Endothelial cell of umbilical vein (primary cell): ENCODE measurements around the gene TCEAL5. TPM values are rescaled to one million over a fixed set of nuclear protein-coding genes. Genes with fewer than 3 reads are reported as not detected.

Source experiments
- BruUV-seq: library from RNA; stranded (reverse); fragments of 400-500 nt; replicated peaks from 2 replicates; lab custom pipeline; 2021; lab: Mats Ljungman, UMichigan
- CTCF ChIA-PET: fragments of 300-600, 350-600 bp; sonication (Branson Sonifier 250); formaldehyde crosslinking; loops from one replicate; lab custom pipeline; 2021; ENCODE audit warnings: antibody characterized with exemption, inconsistent platforms; lab: Charles Lee
- POLR2A ChIA-PET: fragments of 300-600, 350-600 bp; sonication (Branson Sonifier 250); formaldehyde crosslinking; loops from one replicate; lab custom pipeline; 2021; ENCODE audit warnings: antibody characterized with exemption, inconsistent platforms; lab: Charles Lee
- DNase-seq: peaks from one replicate; pipeline ENCODE4 v3.0.0-alpha.2; 2011; ENCODE audit warnings: low read depth, low spot score
- FAIRE-seq: peaks from 2 replicates; lab custom pipeline; 2011; peaks lifted over from hg19 to GRCh38; lab: Jason Lieb, UNC
- H2AFZ ChIP-seq: 2 replicates; pipeline ENCODE4 v1.6.0; 2012; ENCODE audit warnings: low read depth, low read length, control low read depth, inconsistent platforms
- H3K27ac ChIP-seq: 2 replicates; pipeline ENCODE4 v1.5.1; 2011; ENCODE audit warnings: low read depth, mild to moderate bottlenecking, control low read depth, low read length, moderate library complexity; ENCODE audit not compliant: insufficient read depth
- H3K27me3 ChIP-seq, 2 experiments: 2 replicates each; pipeline versions ENCODE4 v1.6.0 to v1.6.1; 2011; ENCODE audit warnings: low read length in 2 of 2, mixed read lengths in 1 of 2; ENCODE audit not compliant: control insufficient read depth in 2 of 2, insufficient read depth in 2 of 2
- H3K36me3 ChIP-seq, 2 experiments: 2 replicates in 1 of 2; 3 replicates in 1 of 2; pipeline ENCODE4 v1.5.1; 2011; ENCODE audit warnings: low read length in 2 of 2, mild to moderate bottlenecking in 1 of 2, moderate library complexity in 1 of 2; ENCODE audit not compliant: control insufficient read depth in 2 of 2, insufficient read depth in 2 of 2; ENCODE audit errors: extremely low read depth in 1 of 2
- H3K4me1 ChIP-seq: 3 replicates; pipeline ENCODE4 v1.5.1; 2011; ENCODE audit warnings: mild to moderate bottlenecking, low read length; ENCODE audit not compliant: control insufficient read depth, insufficient read depth; ENCODE audit errors: extremely low read depth
- H3K4me2 ChIP-seq: 2 replicates; pipeline ENCODE4 v1.6.1; 2011; ENCODE audit warnings: low read length, control low read depth, mixed read lengths; ENCODE audit not compliant: insufficient read depth
- H3K4me3 ChIP-seq, 3 experiments: fragments of 200-600 bp in 1 of 3; sonication (generic), shearing (Covaris generic) in 1 of 3; replicated peaks in 1 of 3; 2 replicates each; pipeline ENCODE4 v1.5.1; 2011 to 2016; ENCODE audit warnings: control low read depth in 3 of 3, low read length in 3 of 3, mild to moderate bottlenecking in 2 of 3, inconsistent platforms in 1 of 3, low read depth in 1 of 3, moderate library complexity in 1 of 3; ENCODE audit not compliant: insufficient read depth in 1 of 3
- H3K79me2 ChIP-seq: 2 replicates; pipeline ENCODE4 v1.6.0; 2012; ENCODE audit warnings: low read length, inconsistent platforms; ENCODE audit not compliant: control insufficient read depth, insufficient read depth
- H3K9ac ChIP-seq: replicated peaks from 2 replicates; pipeline ENCODE3; 2011; ENCODE audit warnings: low read length, control low read depth; ENCODE audit not compliant: insufficient read depth; ENCODE audit errors: extremely low read depth
- H3K9me1 ChIP-seq: replicated peaks from 3 replicates; pipeline ENCODE4 v1.6.0; 2011; ENCODE audit warnings: mild to moderate bottlenecking, low read length; ENCODE audit not compliant: control insufficient read depth, insufficient read depth; ENCODE audit errors: extremely low read depth
- H3K9me3 ChIP-seq: replicated peaks from 2 replicates; pipeline ENCODE4 v1.5.1; 2012; ENCODE audit warnings: low read length, inconsistent platforms; ENCODE audit not compliant: control insufficient read depth, insufficient read depth
- H4K20me1 ChIP-seq: replicated peaks from 2 replicates; pipeline ENCODE3; 2011; ENCODE audit warnings: mild to moderate bottlenecking, low read length; ENCODE audit not compliant: control insufficient read depth, insufficient read depth; ENCODE audit errors: extremely low read depth
- EZH2 ChIP-seq: IDR thresholded peaks from 2 replicates; pipeline ENCODE4 v1.6.1; 2012; ENCODE audit warnings: borderline replicate concordance, low read depth, mild to moderate bottlenecking, moderate library complexity, low read length, inconsistent platforms; ENCODE audit not compliant: severe bottlenecking
- GATA2 ChIP-seq: IDR thresholded peaks from 2 replicates; pipeline ENCODE4 v1.7.0; 2011; ENCODE audit warnings: low read depth, mild to moderate bottlenecking, moderate library complexity, mixed read lengths, low read length; ENCODE audit not compliant: insufficient read length, insufficient read depth
- POLR2A ChIP-seq: IDR thresholded peaks from 2 replicates; pipeline ENCODE4 v1.6.1; 2012; ENCODE audit warnings: low read depth, mild to moderate bottlenecking, control low read depth, low read length
- POLR2AphosphoS5 ChIP-seq: IDR thresholded peaks from 2 replicates; pipeline ENCODE4 v1.6.1; 2012; ENCODE audit warnings: low read depth, mild to moderate bottlenecking, control low read depth, low read length, moderate library complexity; ENCODE audit not compliant: insufficient read depth
- dilution Hi-C: fragments of 300-500 bp; cut with MboI; formaldehyde crosslinking; loops from one replicate; pipeline ENCODE4 v1.15.0; 2019; ENCODE audit warnings: low sequenced_read_pairs; ENCODE audit not compliant: extremely low pct_ligation_motif_present
- intact Hi-C: fragments of 100-400 bp; cut with micrococcal nuclease; formaldehyde crosslinking; loops from one replicate; pipeline ENCODE4 v1.10.0; 2022
- polyA plus RNA-seq, 4 experiments: library from polyadenylated mRNA; depleted of rRNA in 3 of 4; stranded (reverse) in 3 of 4; unstranded in 1 of 4; fragments of >200 nt; gene quantifications; 2 replicates each; pipeline versions ENCODE4 v1.2.1 to v1.2.3, GENCODE V29; 2011 to 2012; ENCODE audit warnings: missing spikeins in 1 of 4
- total RNA-seq: library from RNA; stranded (reverse); gene quantifications from 2 replicates; pipeline ENCODE4 v1.2.3, GENCODE V29; 2021
- TF ChIP-seq, protein P1 (sequence below), 2 donors: IDR thresholded peaks; 1 replicate in 1 of 2; 2 replicates in 1 of 2; pipeline ENCODE4 v1.5.1; 2011; ENCODE audit warnings: low read length in 2 of 2, mild to moderate bottlenecking in 2 of 2, moderate library complexity in 2 of 2, control low read depth in 1 of 2, inconsistent platforms in 1 of 2, low read depth in 1 of 2; ENCODE audit not compliant: insufficient read depth in 1 of 2; ENCODE audit errors: extremely low read depth in 1 of 2
- TF ChIP-seq, protein P2 (sequence below): IDR thresholded peaks from 2 replicates; pipeline ENCODE4 v1.6.1; 2011; ENCODE audit not compliant: insufficient read depth, insufficient read length

TCEAL5 gene
- total and polyA plus RNA-seq, 2 donors (not counting 3 experiments of a cell fraction or from before 2014, with no cell fraction given): not detected

DNA sequence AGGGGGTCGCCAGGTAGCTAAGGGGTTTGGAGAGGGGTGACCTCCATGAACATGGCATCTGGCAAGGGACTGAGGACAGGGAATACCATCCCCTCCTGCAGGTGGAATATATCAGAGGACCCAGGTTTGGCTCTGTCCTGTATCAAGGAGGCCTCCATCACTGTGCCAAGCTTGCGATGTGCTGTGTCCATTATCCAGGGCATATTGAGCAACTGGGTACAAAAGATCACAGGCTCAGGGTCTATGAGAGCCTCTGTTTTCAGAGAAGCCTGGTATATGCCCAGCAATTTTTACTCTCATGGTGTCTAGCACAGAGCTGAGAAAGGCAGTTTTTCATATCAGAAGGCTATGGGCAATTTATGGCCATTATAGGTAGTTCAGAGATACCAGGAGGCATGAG, 16.6 kb upstream of the TCEAL5 start:
- TF ChIP-seq EZH2 (no peak), POLR2A (no peak), POLR2AphosphoS5 (no peak), GATA2 (no peak)
- TF ChIP-seq, protein P1, sequence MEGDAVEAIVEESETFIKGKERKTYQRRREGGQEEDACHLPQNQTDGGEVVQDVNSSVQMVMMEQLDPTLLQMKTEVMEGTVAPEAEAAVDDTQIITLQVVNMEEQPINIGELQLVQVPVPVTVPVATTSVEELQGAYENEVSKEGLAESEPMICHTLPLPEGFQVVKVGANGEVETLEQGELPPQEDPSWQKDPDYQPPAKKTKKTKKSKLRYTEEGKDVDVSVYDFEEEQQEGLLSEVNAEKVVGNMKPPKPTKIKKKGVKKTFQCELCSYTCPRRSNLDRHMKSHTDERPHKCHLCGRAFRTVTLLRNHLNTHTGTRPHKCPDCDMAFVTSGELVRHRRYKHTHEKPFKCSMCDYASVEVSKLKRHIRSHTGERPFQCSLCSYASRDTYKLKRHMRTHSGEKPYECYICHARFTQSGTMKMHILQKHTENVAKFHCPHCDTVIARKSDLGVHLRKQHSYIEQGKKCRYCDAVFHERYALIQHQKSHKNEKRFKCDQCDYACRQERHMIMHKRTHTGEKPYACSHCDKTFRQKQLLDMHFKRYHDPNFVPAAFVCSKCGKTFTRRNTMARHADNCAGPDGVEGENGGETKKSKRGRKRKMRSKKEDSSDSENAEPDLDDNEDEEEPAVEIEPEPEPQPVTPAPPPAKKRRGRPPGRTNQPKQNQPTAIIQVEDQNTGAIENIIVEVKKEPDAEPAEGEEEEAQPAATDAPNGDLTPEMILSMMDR (IDR thresholded peaks at IDR 0.05; ENCODE audit: extremely low read depth in 1 of 2, insufficient read depth in 1 of 2, low read depth in 1 of 2, low read length in 2 of 2): no peak
- TF ChIP-seq, protein P2, sequence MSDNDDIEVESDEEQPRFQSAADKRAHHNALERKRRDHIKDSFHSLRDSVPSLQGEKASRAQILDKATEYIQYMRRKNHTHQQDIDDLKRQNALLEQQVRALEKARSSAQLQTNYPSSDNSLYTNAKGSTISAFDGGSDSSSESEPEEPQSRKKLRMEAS: no peak
- H3K9me3 ChIP-seq: no peaks in the 10 kb centered on the region
- H2AFZ ChIP-seq: no peak overlapping the region
- POLR2A ChIA-PET: no interaction called here
- CTCF ChIA-PET: no interaction called here
- H3K27me3 ChIP-seq: peaks cover 2 to 5% of the 10 kb centered on the region in 2 experiments
- H3K27ac ChIP-seq: no peak overlapping the region
- H3K4me3 ChIP-seq: no peak overlapping the region
- FAIRE-seq (no peak), DNase-seq (no peak)
- no peak overlapping the region for H3K4me2 ChIP-seq
- no TSS peak for BruUV-seq
- no peaks in the 10 kb centered on the region for H4K20me1 ChIP-seq
- intact Hi-C loops (no loop called here), dilution Hi-C loops (no loop called here)
- H3K9ac ChIP-seq: no peak overlapping the region
- H3K4me1 ChIP-seq: no peaks in the 10 kb centered on the region
- H3K36me3 ChIP-seq: no peaks in the 10 kb centered on the region
- H3K79me2 ChIP-seq: no peaks in the 10 kb centered on the region
- H3K9me1 ChIP-seq: no peaks in the 10 kb centered on the region
